Suprapubic skin (tissue), 4 donors: ENCODE data around the gene SHLD1. TPM values are rescaled to one million over a fixed set of nuclear protein-coding genes. Genes with fewer than 3 reads are reported as not detected.

ENCODE experiments used
- DNase-seq, 2 donors: peaks; one replicate each; pipeline ENCODE4 v3.0.0-alpha.2; 2019; ENCODE audit warnings: low spot score in 2 of 2
- H3K27ac ChIP-seq: fragments of 200-600 bp; sonication (generic); one replicate; pipeline ENCODE4 v1.5.1; 2019
- H3K27me3 ChIP-seq: fragments of 200-600 bp; sonication (generic); one replicate; pipeline ENCODE4 v1.5.1; 2019
- H3K36me3 ChIP-seq: fragments of 200-600 bp; sonication (generic); one replicate; pipeline ENCODE4 v1.5.1; 2019
- H3K4me1 ChIP-seq: fragments of 200-600 bp; sonication (generic); one replicate; pipeline ENCODE4 v1.5.1; 2019
- H3K4me3 ChIP-seq: fragments of 200-600 bp; sonication (generic); one replicate; pipeline ENCODE4 v1.5.1; 2019; ENCODE audit warnings: mild to moderate bottlenecking
- H3K9me3 ChIP-seq: fragments of 200-600 bp; sonication (generic); one replicate; pipeline ENCODE4 v1.5.1; 2019
- CTCF ChIP-seq, 2 donors: fragments of 200-600 bp in 1 of 2; fragments of 450-650 bp in 1 of 2; sonication (generic) in 1 of 2; IDR thresholded peaks; one replicate each; pipeline ENCODE4 v1.5.1; 2016 to 2019; ENCODE audit warnings: antibody characterized with exemption in 2 of 2, mild to moderate bottlenecking in 1 of 2, moderate library complexity in 1 of 2
- EP300 ChIP-seq: sonication (generic); formaldehyde crosslinking; IDR thresholded peaks from one replicate; pipeline ENCODE4 v1.6.1; 2017; ENCODE audit warnings: antibody characterized with exemption
- POLR2A ChIP-seq, 2 donors: fragments of 450-650 bp; IDR thresholded peaks; one replicate each; pipeline ENCODE4 v1.6.1; 2017; ENCODE audit warnings: antibody characterized with exemption in 2 of 2, mild to moderate bottlenecking in 2 of 2, moderate library complexity in 2 of 2
- POLR2AphosphoS5 ChIP-seq, 3 donors: sonication (generic); formaldehyde crosslinking; IDR thresholded peaks; one replicate each; pipeline ENCODE4 v1.6.1; 2017; ENCODE audit warnings: antibody characterized with exemption in 3 of 3
- WGBS: methylation state at CpG from one replicate; pipeline ENCODE4 v1.1.5; 2018; 5-methylcytosine and 5-hydroxymethylcytosine counted together
- total RNA-seq, 4 donors: library from RNA; depleted of rRNA; stranded (reverse); fragments of >200 nt; gene quantifications; one replicate each; pipeline ENCODE4 v1.1.0, GENCODE V29; 2016

Gene SHLD1
- total RNA-seq, 4 donors from 2014 or later, result 3.3 to 3.9 (median 3.7) TPM

GRCh38 chr20:5871459-5872410 lies 121.5 kb downstream of the SHLD1 start:
- H3K36me3 ChIP-seq, result no peaks in the 10 kb centered on the region
- no peaks in the 10 kb centered on the region for H3K4me1 ChIP-seq
- no peak overlapping the region for H3K27ac ChIP-seq
- peaks cover 5% of the 10 kb centered on the region for H3K27me3 ChIP-seq
- no peak for DNase-seq
- TF ChIP-seq CTCF (IDR thresholded peaks at IDR 0.05) (no peak), EP300 (no peak), POLR2A (IDR thresholded peaks at IDR 0.05) (no peak), POLR2AphosphoS5 (IDR thresholded peaks at IDR 0.05) (no peak)
- no peaks in the 10 kb centered on the region for H3K9me3 ChIP-seq
- H3K4me3 ChIP-seq, result no peak overlapping the region
- WGBS, result 74% methylated on average over 4 of the region's 6 CpGs

GRCh38 chr20:5877128-5877527 lies 126.9 kb downstream of the SHLD1 start:
- peaks cover 15% of the 10 kb centered on the region for H3K27me3 ChIP-seq
- WGBS, result 87% methylated on average over 4 of the region's 4 CpGs
- H3K4me3 ChIP-seq, result no peak overlapping the region
- DNase-seq, result no peak
- H3K36me3 ChIP-seq, result no peaks in the 10 kb centered on the region
- H3K9me3 ChIP-seq, result no peaks in the 10 kb centered on the region
- TF ChIP-seq POLR2A (IDR thresholded peaks at IDR 0.05), result no peak
- no peak for TF ChIP-seq EP300
- TF ChIP-seq POLR2AphosphoS5 (IDR thresholded peaks at IDR 0.05), result no peak
- TF ChIP-seq CTCF (IDR thresholded peaks at IDR 0.05), result no peak
- H3K4me1 ChIP-seq, result no peaks in the 10 kb centered on the region
- H3K27ac ChIP-seq, result no peak overlapping the region

GRCh38 chr20:5880326-5880725 lies 130.1 kb downstream of the SHLD1 start:
- WGBS, result 95% methylated on average over 3 of the region's 3 CpGs
- no peaks in the 10 kb centered on the region for H3K4me1 ChIP-seq
- no peak for DNase-seq
- no peak overlapping the region for H3K27ac ChIP-seq
- H3K9me3 ChIP-seq, result no peaks in the 10 kb centered on the region
- H3K27me3 ChIP-seq, result peaks cover 10% of the 10 kb centered on the region
- no peak for TF ChIP-seq POLR2A (IDR thresholded peaks at IDR 0.05)
- no peak for TF ChIP-seq EP300
- no peak for TF ChIP-seq POLR2AphosphoS5 (IDR thresholded peaks at IDR 0.05)
- no peak for TF ChIP-seq CTCF (IDR thresholded peaks at IDR 0.05)
- H3K4me3 ChIP-seq, result no peak overlapping the region
- H3K36me3 ChIP-seq, result no peaks in the 10 kb centered on the region

- no peaks in the 10 kb centered on the region for H3K9me3 ChIP-seq
- no peaks in the 10 kb centered on the region for H3K36me3 ChIP-seq
- WGBS, result 38% methylated on average over 5 of the region's 5 CpGs
Measured at GRCh38 chr20:5881703-5882102, 131.5 kb downstream of the SHLD1 start.

More at GRCh38 chr20:5881703-5882102, 131.5 kb downstream of the SHLD1 start:
- TF ChIP-seq CTCF (IDR thresholded peaks at IDR 0.05), result no peak
- no peak for TF ChIP-seq POLR2AphosphoS5 (IDR thresholded peaks at IDR 0.05)
- TF ChIP-seq EP300, result no peak
- no peak for TF ChIP-seq POLR2A (IDR thresholded peaks at IDR 0.05)
- H3K4me3 ChIP-seq, result no peak overlapping the region
- no peaks in the 10 kb centered on the region for H3K4me1 ChIP-seq
- H3K27ac ChIP-seq, result no peak overlapping the region
- no peak for DNase-seq
- peaks cover 16% of the 10 kb centered on the region for H3K27me3 ChIP-seq
